22Rv1 (cell line): ENCODE data around the gene TPCN2.

Experiments used
- CTCF ChIP-seq: fragments of 450-650 bp; IDR thresholded peaks from 2 replicates; pipeline ENCODE4 v1.5.1; 2017; ENCODE audit warnings: mild to moderate bottlenecking
- ZFX ChIP-seq: fragments of 450-650 bp; IDR thresholded peaks from 2 replicates; pipeline ENCODE4 v1.6.1; 2017; ENCODE audit warnings: antibody characterized with exemption, borderline replicate concordance

GRCh38 chr11:69094111-69094914 is 45.6 kb downstream of the TPCN2 start:
- TF ChIP-seq CTCF (no peak), ZFX (no peak)
